HEK293 (cell line): ENCODE results near the gene GTF2H4.

Experiments
- CTCF ChIA-PET: fragments of 350-600 bp; formaldehyde crosslinking; extraction: SDS; loops from one replicate; lab custom pipeline; 2021; ENCODE audit warnings: antibody characterized with exemption; lab: Yijun Ruan, JAX
- POLR2A ChIA-PET: fragments of 300-600 bp; formaldehyde crosslinking; extraction: SDS; loops from one replicate; lab custom pipeline; 2020; ENCODE audit warnings: antibody characterized with exemption, inconsistent platforms; lab: Yijun Ruan, JAX
- H3K27ac ChIP-seq: fragments of 200-500 bp; sonication (Bioruptor generic); 2 replicates; pipeline ENCODE4 v1.5.1; 2014; ENCODE audit warnings: low read depth, low read length, control low read depth, inconsistent platforms; ENCODE audit errors: extremely low read depth
- H3K36me3 ChIP-seq, 2 experiments: fragments of 200-500 bp in 1 of 2; sonication (Bioruptor generic) in 1 of 2; 1 replicate in 1 of 2; 2 replicates in 1 of 2; pipeline ENCODE4 v1.5.1; 2014 to 2017; ENCODE audit warnings: inconsistent platforms in 2 of 2, low read length in 2 of 2; ENCODE audit not compliant: control insufficient read depth in 2 of 2, insufficient read depth in 1 of 2
- H3K4me1 ChIP-seq: fragments of 200-500 bp; sonication (Bioruptor generic); 2 replicates; pipeline ENCODE4 v1.5.1; 2014; ENCODE audit warnings: mild to moderate bottlenecking, low read length, inconsistent platforms; ENCODE audit not compliant: control insufficient read depth, insufficient read depth
- H3K4me3 ChIP-seq: 2 replicates; pipeline ENCODE4 v1.5.1; 2011; ENCODE audit warnings: low read depth, mild to moderate bottlenecking, control low read depth, low read length, moderate library complexity
- H3K9me3 ChIP-seq: fragments of 200-500 bp; sonication (Bioruptor generic); 2 replicates; pipeline ENCODE4 v1.5.1; 2014; ENCODE audit warnings: low read depth, low read length, inconsistent platforms; ENCODE audit not compliant: control insufficient read depth, insufficient read depth
- BCL11B ChIP-seq: fragments of 450-650 bp; formaldehyde crosslinking; IDR thresholded peaks from 2 replicates; pipeline ENCODE4 v1.5.1; 2016; ENCODE audit warnings: low read depth, missing biosample characterization, missing genetic modification characterization
- CTCF ChIP-seq: fragments of 450-650 bp; formaldehyde crosslinking; IDR thresholded peaks from 2 replicates; pipeline ENCODE4 v1.5.1; 2016; ENCODE audit warnings: missing biosample characterization, missing genetic modification characterization
- KLF16 ChIP-seq: fragments of 450-650 bp; formaldehyde crosslinking; IDR thresholded peaks from 2 replicates; pipeline ENCODE4 v1.5.1; 2017; ENCODE audit warnings: missing biosample characterization, missing genetic modification characterization
- KLF8 ChIP-seq: fragments of 450-650 bp; formaldehyde crosslinking; IDR thresholded peaks from 2 replicates; pipeline ENCODE4 v1.5.1; 2016; ENCODE audit warnings: missing biosample characterization, missing genetic modification characterization
- RBAK ChIP-seq: fragments of 450-650 bp; formaldehyde crosslinking; IDR thresholded peaks from 2 replicates; pipeline ENCODE4 v1.5.1; 2016; ENCODE audit warnings: missing biosample characterization, missing genetic modification characterization
- SCRT1 ChIP-seq: fragments of 450-650 bp; formaldehyde crosslinking; IDR thresholded peaks from 2 replicates; pipeline ENCODE4 v1.5.1; 2016; ENCODE audit warnings: missing biosample characterization, missing genetic modification characterization, borderline replicate concordance
- SP7 ChIP-seq: fragments of 450-650 bp; formaldehyde crosslinking; IDR thresholded peaks from 2 replicates; pipeline ENCODE4 v1.5.1; 2016; ENCODE audit warnings: missing biosample characterization, missing genetic modification characterization
- ZBTB48 ChIP-seq: fragments of 450-650 bp; formaldehyde crosslinking; IDR thresholded peaks from 2 replicates; pipeline ENCODE4 v1.5.1; 2016; ENCODE audit warnings: missing biosample characterization, missing genetic modification characterization
- ZNF146 ChIP-seq: fragments of 450-650 bp; formaldehyde crosslinking; IDR thresholded peaks from 2 replicates; pipeline ENCODE4 v1.5.1; 2016; ENCODE audit warnings: missing biosample characterization, missing genetic modification characterization
- ZNF169 ChIP-seq: fragments of 450-650 bp; formaldehyde crosslinking; IDR thresholded peaks from 2 replicates; pipeline ENCODE4 v1.5.1; 2016; ENCODE audit warnings: missing biosample characterization, missing genetic modification characterization
- ZNF2 ChIP-seq: fragments of 450-650 bp; formaldehyde crosslinking; IDR thresholded peaks from 2 replicates; pipeline ENCODE4 v1.5.1; 2016; ENCODE audit warnings: missing biosample characterization, missing genetic modification characterization
- ZNF266 ChIP-seq: fragments of 450-650 bp; formaldehyde crosslinking; IDR thresholded peaks from 2 replicates; pipeline ENCODE4 v1.5.1; 2016; ENCODE audit warnings: missing biosample characterization, missing genetic modification characterization, low read depth
- ZNF280D ChIP-seq: fragments of 450-650 bp; formaldehyde crosslinking; IDR thresholded peaks from 2 replicates; pipeline ENCODE4 v1.5.1; 2016; ENCODE audit warnings: missing biosample characterization, missing genetic modification characterization
- ZNF302 ChIP-seq: fragments of 450-650 bp; formaldehyde crosslinking; IDR thresholded peaks from 2 replicates; pipeline ENCODE4 v1.5.1; 2016; ENCODE audit warnings: missing biosample characterization, missing genetic modification characterization, low read depth
- ZNF433 ChIP-seq: fragments of 450-650 bp; formaldehyde crosslinking; IDR thresholded peaks from 2 replicates; pipeline ENCODE4 v1.5.1; 2016; ENCODE audit warnings: missing biosample characterization, missing genetic modification characterization, low read depth
- ZNF510 ChIP-seq: fragments of 450-650 bp; formaldehyde crosslinking; IDR thresholded peaks from 2 replicates; pipeline ENCODE4 v1.5.1; 2018; ENCODE audit warnings: mild to moderate bottlenecking, missing genetic modification characterization, missing biosample characterization; ENCODE audit not compliant: insufficient replicate concordance
- ZNF518A ChIP-seq: fragments of 450-650 bp; formaldehyde crosslinking; conservative IDR thresholded peaks from 2 replicates; pipeline ENCODE4 v1.5.1; 2016; ENCODE audit warnings: low read depth, missing biosample characterization, missing genetic modification characterization
- ZNF529 ChIP-seq: fragments of 450-650 bp; formaldehyde crosslinking; IDR thresholded peaks from 2 replicates; pipeline ENCODE4 v1.5.1; 2017; ENCODE audit warnings: missing genetic modification characterization, missing biosample characterization; ENCODE audit not compliant: insufficient replicate concordance
- ZNF549 ChIP-seq: fragments of 450-650 bp; IDR thresholded peaks from 2 replicates; pipeline ENCODE4 v1.5.1; 2018; ENCODE audit warnings: missing biosample characterization, missing genetic modification characterization, mild to moderate bottlenecking, inconsistent platforms, moderate library complexity
- ZNF580 ChIP-seq: fragments of 450-650 bp; formaldehyde crosslinking; IDR thresholded peaks from 2 replicates; pipeline ENCODE4 v1.5.1; 2016; ENCODE audit warnings: missing biosample characterization, missing genetic modification characterization
- ZNF600 ChIP-seq: fragments of 450-650 bp; formaldehyde crosslinking; IDR thresholded peaks from 2 replicates; pipeline ENCODE4 v1.5.1; 2016; ENCODE audit warnings: missing biosample characterization, missing genetic modification characterization
- ZNF76 ChIP-seq: fragments of 450-650 bp; formaldehyde crosslinking; IDR thresholded peaks from 2 replicates; pipeline ENCODE4; 2016; ENCODE audit warnings: low read depth, missing biosample characterization, missing genetic modification characterization, borderline replicate concordance
- ZNF830 ChIP-seq: fragments of 450-650 bp; IDR thresholded peaks from 2 replicates; pipeline ENCODE4 v1.5.0; 2018; ENCODE audit warnings: missing biosample characterization, missing genetic modification characterization, low read depth, mild to moderate bottlenecking, moderate library complexity

Gene GTF2H4

GRCh38 chr6:30869241-30869749 lies 38.7 kb upstream of the GTF2H4 start (continued):
- TF ChIP-seq ZNF510 (tag by site-specific recombination) (peak; percentile 78), ZNF529 (tag by site-specific recombination) (peak; percentile 31)

GRCh38 chr6:30870546-30870945 lies 37.5 kb upstream of the GTF2H4 start:
- H3K4me1 ChIP-seq: no peaks in the 10 kb centered on the region
- no peaks in the 10 kb centered on the region for H3K9me3 ChIP-seq
- POLR2A ChIA-PET: no interaction called here
- no peaks in the 10 kb centered on the region for H3K36me3 ChIP-seq
- H3K27ac ChIP-seq: no peak overlapping the region
- CTCF ChIA-PET: no interaction called here
- TF ChIP-seq SP7 (tag by site-specific recombination) (no peak), ZNF529 (tag by site-specific recombination) (no peak), ZNF830 (tag by site-specific recombination) (no peak), ZNF2 (tag by site-specific recombination) (no peak), CTCF (tag by site-specific recombination) (no peak), ZNF169 (tag by site-specific recombination) (no peak), ZNF302 (tag by site-specific recombination) (no peak), ZNF433 (tag by site-specific recombination) (no peak), ZNF549 (tag by site-specific recombination) (no peak), ZNF146 (tag by site-specific recombination) (no peak)
- no peak overlapping the region for H3K4me3 ChIP-seq

- Histone ChIP-seq H3K36me3 (no peaks in the 10 kb centered on the region), H3K27ac (no peak overlapping the region), H3K9me3 (no peaks in the 10 kb centered on the region), H3K4me3 (no peak overlapping the region), H3K4me1 (no peaks in the 10 kb centered on the region)
- POLR2A ChIA-PET: no interaction called here
- CTCF ChIA-PET: interaction anchor here (0.6 kb wide), 1 partner anchor 11 kb away, joined by 3 read pairs; no protein-coding TSS in a partner anchor
- no peak for TF ChIP-seq KLF16
- peak; percentile 41; the same call in 1 of the 2 replicates for TF ChIP-seq ZNF280D
- TF ChIP-seq RBAK (tag by site-specific recombination): no peak
- no peak for TF ChIP-seq ZNF580
- no peak for TF ChIP-seq ZNF266 (tag by site-specific recombination)
- TF ChIP-seq ZBTB48 (tag by site-specific recombination): no peak
- no peak for TF ChIP-seq ZNF76 (tag by site-specific recombination)
- no peak for TF ChIP-seq BCL11B (tag by site-specific recombination)
- TF ChIP-seq ZNF518A (tag by site-specific recombination): peak; percentile 25; the same call in 1 of the 2 replicates
- TF ChIP-seq SCRT1 (tag by site-specific recombination): no peak
- TF ChIP-seq ZNF600 (tag by site-specific recombination): no peak
- TF ChIP-seq KLF8 (tag by site-specific recombination): peak; percentile 44; the same call in 1 of the 2 replicates
These were observed 36.3 kb upstream of the GTF2H4 start for GRCh38 chr6:30871592-30872183.
